SK-N-SH (cell line): Measurements from ENCODE around the gene PRDM5. TPM values are rescaled to one million over a fixed set of nuclear protein-coding genes. Genes with fewer than 3 reads are reported as not detected.

Experiments
- CTCF ChIA-PET: fragments of 300-600, 350-600 bp; formaldehyde crosslinking; extraction: SDS; loops from one replicate; lab custom pipeline; 2021; lab: Yijun Ruan, JAX
- POLR2A ChIA-PET: fragments of 350-600 bp; sonication (Branson Sonifier 250); formaldehyde crosslinking; extraction: SDS; loops from one replicate; lab custom pipeline; 2020; ENCODE audit warnings: antibody characterized with exemption, inconsistent platforms; lab: Yijun Ruan, JAX
- DNase-seq: peaks from one replicate; pipeline ENCODE4 v3.0.0; 2012
- H2AFZ ChIP-seq: fragments of 200-600 bp; sonication (generic); 2 replicates; pipeline ENCODE4 v1.8.1; 2016; ENCODE audit warnings: antibody characterized with exemption, mild to moderate bottlenecking, low read depth
- H3F3A ChIP-seq: fragments of 200-600 bp; sonication (generic); replicated peaks from 2 replicates; pipeline ENCODE3; 2016; ENCODE audit warnings: antibody characterized with exemption, mild to moderate bottlenecking; ENCODE audit not compliant: insufficient read depth
- H3K27ac ChIP-seq, 2 experiments: fragments of 200-500 bp in 1 of 2; fragments of 200-600 bp in 1 of 2; sonication (Bioruptor generic) in 1 of 2; sonication (generic), shearing (Covaris generic) in 1 of 2; 2 replicates each; pipeline versions ENCODE4 v1.5.1 to v1.6.1; 2014 to 2016; ENCODE audit warnings: low read depth in 2 of 2, inconsistent platforms in 1 of 2, low read length in 1 of 2, mild to moderate bottlenecking in 1 of 2, mixed read lengths in 1 of 2
- H3K27me3 ChIP-seq: fragments of 200-600 bp; sonication (generic), shearing (Covaris generic); 2 replicates; pipeline ENCODE4 v1.6.1; 2016; ENCODE audit warnings: mixed run types; ENCODE audit not compliant: insufficient read depth
- H3K36me3 ChIP-seq, 2 experiments: fragments of 200-500 bp in 1 of 2; fragments of 200-600 bp in 1 of 2; sonication (Bioruptor generic) in 1 of 2; sonication (generic) in 1 of 2; replicated peaks in 1 of 2; 2 replicates each; pipeline versions ENCODE3 to v1.5.1; 2014 to 2016; ENCODE audit warnings: low read length in 1 of 2, mild to moderate bottlenecking in 1 of 2; ENCODE audit not compliant: insufficient read depth in 2 of 2, control insufficient read depth in 1 of 2
- H3K4me1 ChIP-seq, 2 experiments: fragments of 200-500 bp in 1 of 2; fragments of 200-600 bp in 1 of 2; sonication (Bioruptor generic) in 1 of 2; sonication (generic), shearing (Covaris generic) in 1 of 2; 2 replicates each; pipeline versions ENCODE4 v1.5.1 to v1.6.1; 2014 to 2016; ENCODE audit warnings: low read depth in 1 of 2, low read length in 1 of 2, mixed run types in 1 of 2; ENCODE audit not compliant: insufficient read depth in 2 of 2, control insufficient read depth in 1 of 2
- H3K4me2 ChIP-seq: fragments of 200-600 bp; sonication (generic), shearing (Covaris generic); 2 replicates; pipeline ENCODE4 v1.6.1; 2017; ENCODE audit warnings: mixed run types
- H3K4me3 ChIP-seq, 2 experiments: fragments of 200-500 bp in 1 of 2; fragments of 200-600 bp in 1 of 2; sonication (Bioruptor generic) in 1 of 2; sonication (generic), shearing (Covaris generic) in 1 of 2; 2 replicates each; pipeline versions ENCODE4 v1.5.1 to v1.8.1; 2014 to 2016; ENCODE audit warnings: low read depth in 2 of 2, inconsistent platforms in 1 of 2, low read length in 1 of 2, mild to moderate bottlenecking in 1 of 2, mixed read lengths in 1 of 2, moderate library complexity in 1 of 2
- H3K79me2 ChIP-seq: fragments of 200-600 bp; sonication (generic); 2 replicates; pipeline ENCODE4 v1.8.1; 2017; ENCODE audit warnings: mild to moderate bottlenecking; ENCODE audit not compliant: insufficient read depth
- H3K9ac ChIP-seq: fragments of 200-600 bp; sonication (generic); 2 replicates; pipeline ENCODE4 v1.6.1; 2017; ENCODE audit warnings: mixed run types
- H3K9me2 ChIP-seq: fragments of 200-600 bp; sonication (generic); 2 replicates; pipeline ENCODE4 v1.6.1; 2017; ENCODE audit warnings: mixed run types
- H3K9me3 ChIP-seq: fragments of 200-600 bp; sonication (generic); 2 replicates; pipeline ENCODE4 v1.6.1; 2017; ENCODE audit warnings: mixed run types, mild to moderate bottlenecking, moderate library complexity
- H4K20me1 ChIP-seq: fragments of 200-600 bp; sonication (generic); 2 replicates; pipeline ENCODE4 v1.6.1; 2017; ENCODE audit warnings: mild to moderate bottlenecking, mixed run types; ENCODE audit not compliant: insufficient read depth
- EZH2phosphoT487 ChIP-seq: fragments of 200-600 bp; sonication (generic); IDR thresholded peaks from 2 replicates; pipeline ENCODE4 v1.6.1; 2017; ENCODE audit warnings: low read depth, mixed run types, mild to moderate bottlenecking, antibody characterized with exemption, moderate library complexity, borderline replicate concordance
- FOSL2 ChIP-seq: IDR thresholded peaks from 2 replicates; pipeline ENCODE4 v1.4.0; 2012; ENCODE audit warnings: low read depth, mild to moderate bottlenecking, moderate library complexity, borderline replicate concordance
- FOXM1 ChIP-seq: IDR thresholded peaks from 2 replicates; pipeline ENCODE4 v1.4.0; 2012; ENCODE audit warnings: low read depth, mild to moderate bottlenecking
- GATA2 ChIP-seq: sonication (generic); formaldehyde crosslinking; IDR thresholded peaks from 2 replicates; pipeline ENCODE4 v1.5.0; 2020; ENCODE audit warnings: mild to moderate bottlenecking, missing genetic modification reagents
- NFIC ChIP-seq: IDR thresholded peaks from 2 replicates; pipeline ENCODE4 v1.4.0; 2012; ENCODE audit warnings: borderline replicate concordance
- TCF12 ChIP-seq: IDR thresholded peaks from 2 replicates; pipeline ENCODE4 v1.4.0; 2012
- TEAD4 ChIP-seq: IDR thresholded peaks from 2 replicates; pipeline ENCODE4 v1.4.0; 2012; ENCODE audit warnings: mild to moderate bottlenecking, borderline replicate concordance; ENCODE audit not compliant: insufficient read depth
- WGBS: methylation state at CpG from one replicate; pipeline ENCODE4 v1.1.6; 2017; ENCODE audit warnings: low lambda C conversion rate; 5-methylcytosine and 5-hydroxymethylcytosine counted together
- polyA plus RNA-seq, 3 experiments: library from polyadenylated mRNA; depleted of rRNA; stranded (reverse); fragments of >200 nt; gene quantifications; 2 replicates each; pipeline ENCODE4 v1.2.3, GENCODE V29; 2012
- TF ChIP-seq, protein P1 (sequence below): fragments of 150-350 bp; IDR thresholded peaks from 2 replicates; pipeline ENCODE4 v1.6.1; 2016; ENCODE audit warnings: mild to moderate bottlenecking, low read depth, low read length
- TF ChIP-seq, protein P2 (sequence below): fragments of 200-600 bp; sonication (generic); IDR thresholded peaks from 2 replicates; pipeline ENCODE4 v1.6.1; 2017; ENCODE audit warnings: antibody characterized with exemption, mild to moderate bottlenecking, moderate library complexity

The PRDM5 gene
- polyA plus RNA-seq, 1 of the 3 experiments (the other 2 are of a cell fraction), result 3.8 TPM

DNA sequence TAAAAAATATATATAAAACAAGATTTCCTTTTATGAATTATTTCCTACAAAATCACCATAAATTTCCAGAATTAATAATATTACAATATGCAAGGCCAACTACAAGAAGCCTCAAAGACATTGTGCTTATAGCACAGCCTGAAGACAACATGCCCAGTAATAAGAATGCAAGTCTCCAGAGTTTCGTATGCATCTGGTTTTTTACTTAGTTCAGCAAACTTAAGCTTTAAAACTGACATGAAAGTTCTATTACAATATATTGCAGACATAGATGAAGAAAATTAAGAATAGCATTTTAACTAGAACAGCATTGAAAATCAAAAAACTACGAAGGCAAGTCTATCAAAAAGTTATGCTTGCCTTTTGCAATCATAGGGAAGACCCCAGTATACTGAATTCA, 107.6 kb downstream of the PRDM5 start:
- H3K79me2 ChIP-seq, result no peaks in the 10 kb centered on the region
- TF ChIP-seq FOSL2 (no peak), GATA2 (CRISPR knock-in tag) (no peak), TCF12 (no peak), TEAD4 (no peak), NFIC (no peak), EZH2phosphoT487 (no peak), FOXM1 (no peak)
- TF ChIP-seq, protein P1, sequence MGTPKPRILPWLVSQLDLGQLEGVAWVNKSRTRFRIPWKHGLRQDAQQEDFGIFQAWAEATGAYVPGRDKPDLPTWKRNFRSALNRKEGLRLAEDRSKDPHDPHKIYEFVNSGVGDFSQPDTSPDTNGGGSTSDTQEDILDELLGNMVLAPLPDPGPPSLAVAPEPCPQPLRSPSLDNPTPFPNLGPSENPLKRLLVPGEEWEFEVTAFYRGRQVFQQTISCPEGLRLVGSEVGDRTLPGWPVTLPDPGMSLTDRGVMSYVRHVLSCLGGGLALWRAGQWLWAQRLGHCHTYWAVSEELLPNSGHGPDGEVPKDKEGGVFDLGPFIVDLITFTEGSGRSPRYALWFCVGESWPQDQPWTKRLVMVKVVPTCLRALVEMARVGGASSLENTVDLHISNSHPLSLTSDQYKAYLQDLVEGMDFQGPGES, result no peak
- TF ChIP-seq, protein P2, sequence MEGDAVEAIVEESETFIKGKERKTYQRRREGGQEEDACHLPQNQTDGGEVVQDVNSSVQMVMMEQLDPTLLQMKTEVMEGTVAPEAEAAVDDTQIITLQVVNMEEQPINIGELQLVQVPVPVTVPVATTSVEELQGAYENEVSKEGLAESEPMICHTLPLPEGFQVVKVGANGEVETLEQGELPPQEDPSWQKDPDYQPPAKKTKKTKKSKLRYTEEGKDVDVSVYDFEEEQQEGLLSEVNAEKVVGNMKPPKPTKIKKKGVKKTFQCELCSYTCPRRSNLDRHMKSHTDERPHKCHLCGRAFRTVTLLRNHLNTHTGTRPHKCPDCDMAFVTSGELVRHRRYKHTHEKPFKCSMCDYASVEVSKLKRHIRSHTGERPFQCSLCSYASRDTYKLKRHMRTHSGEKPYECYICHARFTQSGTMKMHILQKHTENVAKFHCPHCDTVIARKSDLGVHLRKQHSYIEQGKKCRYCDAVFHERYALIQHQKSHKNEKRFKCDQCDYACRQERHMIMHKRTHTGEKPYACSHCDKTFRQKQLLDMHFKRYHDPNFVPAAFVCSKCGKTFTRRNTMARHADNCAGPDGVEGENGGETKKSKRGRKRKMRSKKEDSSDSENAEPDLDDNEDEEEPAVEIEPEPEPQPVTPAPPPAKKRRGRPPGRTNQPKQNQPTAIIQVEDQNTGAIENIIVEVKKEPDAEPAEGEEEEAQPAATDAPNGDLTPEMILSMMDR, result no peak
- no peak overlapping the region for H3K27ac ChIP-seq
- no peak overlapping the region for H2AFZ ChIP-seq
- no peak for DNase-seq
- peaks cover 12% of the 10 kb centered on the region for H3F3A ChIP-seq
- H3K4me1 ChIP-seq, result peaks cover 0 to 3% of the 10 kb centered on the region in 2 experiments; a peak in 1 of 4 replicates
- ChIA-PET CTCF (interaction anchor here (0.8 kb wide), 1 partner anchor 151 kb away, joined by 3 read pairs; no protein-coding TSS in a partner anchor), POLR2A (no interaction called here)
- H3K9ac ChIP-seq, result no peak overlapping the region
- 94% methylated on average over 2 of the region's 2 CpGs for WGBS
- no peak overlapping the region for H3K4me3 ChIP-seq
- H3K9me2 ChIP-seq, result no peaks in the 10 kb centered on the region
- no peaks in the 10 kb centered on the region for H3K27me3 ChIP-seq
- 0 out of 2 replicates have a peak, but pooled peaks cover 5% of the 10 kb centered on the region for H3K9me3 ChIP-seq
- H3K36me3 ChIP-seq, result no peaks in the 10 kb centered on the region
- no peak overlapping the region for H3K4me2 ChIP-seq
- H4K20me1 ChIP-seq, result no peaks in the 10 kb centered on the region

DNA sequence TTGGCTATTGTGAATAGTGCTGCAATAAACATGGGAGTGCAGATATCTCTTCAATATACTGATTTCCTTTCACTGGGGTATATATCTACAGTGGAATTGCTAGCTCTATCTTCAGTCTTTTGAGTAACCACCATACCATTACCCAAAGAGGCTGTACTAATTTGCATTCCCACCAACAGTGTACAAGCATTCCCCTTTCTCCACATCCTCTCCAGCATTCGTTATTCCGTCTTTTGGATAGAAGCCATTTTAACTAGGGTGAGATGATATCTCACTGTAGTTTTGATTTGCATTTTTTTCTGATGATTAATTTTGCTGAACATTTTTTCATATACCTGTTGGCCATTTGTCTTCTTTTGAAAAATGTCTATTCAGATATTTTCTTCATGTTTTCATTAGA, 110.3 kb downstream of the PRDM5 start:
- no peaks in the 10 kb centered on the region for H3K9me2 ChIP-seq
- H3K4me1 ChIP-seq, result peaks cover 0 to 3% of the 10 kb centered on the region in 2 experiments; a peak in 1 of 4 replicates
- H3K27me3 ChIP-seq, result no peaks in the 10 kb centered on the region
- TF ChIP-seq TEAD4, result no peak
- 0 out of 2 replicates have a peak, but pooled peaks have one; percentile 10 for TF ChIP-seq NFIC
- TF ChIP-seq, all 33 proteins: peak for 1
- ChIA-PET POLR2A (no interaction called here), CTCF (no interaction called here)
- Histone ChIP-seq H3K9ac (no peak overlapping the region), H3F3A (peaks cover 12% of the 10 kb centered on the region), H2AFZ (no peak overlapping the region), H4K20me1 (no peaks in the 10 kb centered on the region), H3K27ac (no peak overlapping the region), H3K9me3 (peaks cover 5% of the 10 kb centered on the region; the same call in 1 of the 2 replicates), H3K4me3 (no peak overlapping the region), H3K79me2 (no peaks in the 10 kb centered on the region), H3K36me3 (peaks cover 0 to 8% of the 10 kb centered on the region in 2 experiments), H3K4me2 (no peak overlapping the region)
- 38% methylated on average over 2 of the region's 2 CpGs for WGBS
- DNase-seq, result no peak
